A549 (cell line): ENCODE results near the gene ANO6. TPM values are rescaled to one million over a fixed set of nuclear protein-coding genes. Genes with fewer than 3 reads are reported as not detected.

Experiments used
- ATAC-seq, 2 experiments: fragments of 200-7000 bp in 1 of 2; fragments of >200 bp in 1 of 2; cut with Nextera tagmentation in 1 of 2; cut with Tn5 transposase in 1 of 2; 3 replicates each; pipeline versions ENCODE4 v1.8.0 to v1.9.1; 2018 to 2020; ENCODE audit warnings: mild to moderate bottlenecking in 1 of 2, moderate library complexity in 1 of 2
- CTCF ChIA-PET: fragments of 300-600 bp; sonication (Branson Sonifier 250); formaldehyde crosslinking; extraction: SDS; loops from one replicate; lab custom pipeline; 2021; ENCODE audit warnings: antibody characterized with exemption, inconsistent platforms; lab: Yijun Ruan, JAX
- POLR2A ChIA-PET: fragments of 350-600 bp; formaldehyde crosslinking; extraction: SDS; loops from one replicate; lab custom pipeline; 2021; ENCODE audit warnings: antibody characterized with exemption, inconsistent platforms; lab: Yijun Ruan, JAX
- DNase-seq, 2 experiments: peaks; one replicate each; pipeline versions ENCODE4 v3.0.0 to v3.0.0-alpha.2; 2011 to 2016; ENCODE audit warnings: low read depth in 1 of 2, low spot score in 1 of 2
- FAIRE-seq: peaks from 2 replicates; lab custom pipeline; 2011; peaks lifted over from hg19 to GRCh38; lab: Jason Lieb, UNC
- H3K27ac ChIP-seq, 2 experiments: fragments of >200 bp; sonication (Bioruptor Twin); formaldehyde crosslinking; 3 replicates each; pipeline ENCODE4 v1.5.1; 2016 to 2017
- H3K4me1 ChIP-seq: fragments of >200 bp; sonication (Bioruptor Twin); formaldehyde crosslinking; 3 replicates; pipeline ENCODE4 v1.6.1; 2016
- H3K4me2 ChIP-seq: fragments of >200 bp; sonication (Bioruptor Twin); formaldehyde crosslinking; 3 replicates; pipeline ENCODE4 v1.6.1; 2016
- H3K4me3 ChIP-seq: fragments of >200 bp; sonication (Bioruptor Twin); formaldehyde crosslinking; 3 replicates; pipeline ENCODE4 v1.5.1; 2016
- H3K9me3 ChIP-seq: fragments of >200 bp; sonication (Bioruptor Twin); formaldehyde crosslinking; 3 replicates; pipeline ENCODE4 v1.6.1; 2016
- ATOH8 ChIP-seq: fragments of 250-450 bp; sonication (Bioruptor Pico); IDR thresholded peaks from 2 replicates; pipeline ENCODE4 v1.5.0; 2020; ENCODE audit warnings: low read depth, mild to moderate bottlenecking, moderate library complexity
- BHLHE40 ChIP-seq: IDR thresholded peaks from 2 replicates; pipeline ENCODE4 v1.6.1; 2012; ENCODE audit warnings: low read depth, low read length, inconsistent platforms
- CBX2 ChIP-seq: fragments of 200-600 bp; sonication (generic); IDR thresholded peaks from 2 replicates; pipeline ENCODE4 v1.6.1; 2016; ENCODE audit warnings: low read depth, mild to moderate bottlenecking, borderline replicate concordance
- CEBPB ChIP-seq, 2 experiments: fragments of >200 bp in 1 of 2; sonication (Bioruptor Twin) in 1 of 2; formaldehyde crosslinking in 1 of 2; IDR thresholded peaks; 2 replicates each; pipeline ENCODE4 v1.6.1; 2012 to 2016
- CTCF ChIP-seq: fragments of >200 bp; sonication (Bioruptor Twin); formaldehyde crosslinking; IDR thresholded peaks from 3 replicates; pipeline ENCODE4 v1.5.1; 2016
- E2F6 ChIP-seq: IDR thresholded peaks from 2 replicates; pipeline ENCODE4 v1.6.1; 2012; ENCODE audit warnings: low read depth, borderline replicate concordance
- ESRRA ChIP-seq: fragments of 150-350 bp; IDR thresholded peaks from 2 replicates; pipeline ENCODE4 v1.6.1; 2014; ENCODE audit warnings: mild to moderate bottlenecking, low read length, borderline replicate concordance
- FOSL2 ChIP-seq, 2 experiments: fragments of 450-650 bp in 1 of 2; fragments of >200 bp in 1 of 2; sonication (Bioruptor Twin) in 1 of 2; formaldehyde crosslinking; IDR thresholded peaks; 2 replicates each; pipeline versions ENCODE4 v1.5.0 to v1.6.1; 2016 to 2020; ENCODE audit warnings: mild to moderate bottlenecking in 1 of 2, moderate library complexity in 1 of 2
- HDAC2 ChIP-seq: fragments of 200-600 bp; sonication (generic); IDR thresholded peaks from 2 replicates; pipeline ENCODE4 v1.6.1; 2016
- HEYL ChIP-seq: fragments of 250-450 bp; sonication (Bioruptor Pico); IDR thresholded peaks from 2 replicates; pipeline ENCODE4 v1.8.0; 2021; ENCODE audit warnings: mild to moderate bottlenecking, moderate library complexity
- HMGXB4 ChIP-seq: fragments of 250-450 bp; sonication (Bioruptor Pico); IDR thresholded peaks from 2 replicates; pipeline ENCODE4 v1.5.0; 2021; ENCODE audit warnings: mild to moderate bottlenecking, moderate library complexity, borderline replicate concordance
- HOXB5 ChIP-seq: fragments of 250-450 bp; sonication (Bioruptor Pico); IDR thresholded peaks from 2 replicates; pipeline ENCODE4 v1.5.0; 2020; ENCODE audit warnings: mild to moderate bottlenecking, moderate library complexity
- MAX ChIP-seq: IDR thresholded peaks from 2 replicates; pipeline ENCODE4 v1.6.1; 2012
- MAZ ChIP-seq: fragments of 150-350 bp; IDR thresholded peaks from 2 replicates; pipeline ENCODE4 v1.6.1; 2014; ENCODE audit warnings: antibody characterized with exemption, low read depth, low read length, borderline replicate concordance
- NPAS2 ChIP-seq: fragments of 250-450 bp; sonication (Bioruptor Pico); IDR thresholded peaks from 2 replicates; pipeline ENCODE4 v1.8.0; 2022; ENCODE audit warnings: mild to moderate bottlenecking, moderate library complexity, borderline replicate concordance
- NR3C1 ChIP-seq: fragments of >200 bp; sonication (Bioruptor Twin); formaldehyde crosslinking; IDR thresholded peaks from 3 replicates; pipeline ENCODE4 v1.6.1; 2017
- POLR2A ChIP-seq: IDR thresholded peaks from 2 replicates; pipeline ENCODE4 v1.6.1; 2012; ENCODE audit warnings: mild to moderate bottlenecking, low read length
- POLR2AphosphoS2 ChIP-seq: conservative IDR thresholded peaks from 2 replicates; pipeline ENCODE4 v1.6.1; 2012; ENCODE audit warnings: low read length, improper control_type of control experiment, inconsistent platforms
- RAD21 ChIP-seq, 2 experiments: fragments of >200 bp in 1 of 2; sonication (Bioruptor Twin) in 1 of 2; formaldehyde crosslinking in 1 of 2; IDR thresholded peaks in 1 of 2; conservative IDR thresholded peaks in 1 of 2; 2 replicates in 1 of 2; 3 replicates in 1 of 2; pipeline ENCODE4 v1.6.1; 2012 to 2018; ENCODE audit warnings: inconsistent platforms in 1 of 2
- REST ChIP-seq: fragments of 200-600 bp; sonication (generic); IDR thresholded peaks from 2 replicates; pipeline ENCODE4 v1.6.1; 2016; ENCODE audit warnings: antibody characterized with exemption, mild to moderate bottlenecking, moderate library complexity
- RFX5 ChIP-seq: fragments of 450-650 bp; IDR thresholded peaks from 2 replicates; pipeline ENCODE4 v1.7.1; 2014; ENCODE audit warnings: antibody characterized with exemption, mild to moderate bottlenecking, moderate library complexity
- SMC3 ChIP-seq: fragments of >200 bp; sonication (Bioruptor Twin); formaldehyde crosslinking; IDR thresholded peaks from 3 replicates; pipeline ENCODE4 v1.6.1; 2018; ENCODE audit warnings: inconsistent platforms
- SREBF2 ChIP-seq: fragments of 450-650 bp; IDR thresholded peaks from 2 replicates; pipeline ENCODE4 v1.6.1; 2014; ENCODE audit warnings: mild to moderate bottlenecking, moderate library complexity
- TFCP2L1 ChIP-seq: fragments of 250-450 bp; sonication (Bioruptor Pico); IDR thresholded peaks from 2 replicates; pipeline ENCODE4 v1.5.0; 2021; ENCODE audit warnings: mild to moderate bottlenecking
- TP53 ChIP-seq: fragments of 250-450 bp; sonication (Bioruptor Pico); IDR thresholded peaks from 2 replicates; pipeline ENCODE4 v1.5.0; 2021; ENCODE audit warnings: mild to moderate bottlenecking, moderate library complexity
- ZFP36 ChIP-seq: fragments of 450-650 bp; IDR thresholded peaks from 2 replicates; pipeline ENCODE4 v1.6.1; 2014; ENCODE audit warnings: borderline replicate concordance; ENCODE audit not compliant: partially characterized antibody
- ZSCAN20 ChIP-seq: fragments of 250-450 bp; sonication (Bioruptor Pico); IDR thresholded peaks from 2 replicates; pipeline ENCODE4 v1.8.0; 2022; ENCODE audit warnings: mild to moderate bottlenecking, moderate library complexity
- WGBS: methylation state at CpG from one replicate; pipeline ENCODE4 v1.1.6; 2017; ENCODE audit errors: missing lambda C conversion rate; 5-methylcytosine and 5-hydroxymethylcytosine counted together
- polyA plus RNA-seq, 4 experiments: library from polyadenylated mRNA; depleted of rRNA in 3 of 4; stranded (reverse); fragments of >200 nt; fragmentation: RNase III in 1 of 4; extraction: RNeasy Plus Mini Kit Qiagen cat#74134 plus additional on column Dnase treatment in 1 of 4; gene quantifications; 2 replicates in 3 of 4; 3 replicates in 1 of 4; pipeline ENCODE4 v1.2.3, GENCODE V29; 2011 to 2017

ANO6 gene
- polyA plus RNA-seq, 2 of the 4 experiments (the other 2 are of a cell fraction) = 41.7 to 80.0 TPM

GRCh38 chr12:45268672-45269411 lies 52.9 kb downstream of the ANO6 start:
- H3K27ac ChIP-seq = peak overlapping the region; percentile 55 to 68
- WGBS = 30% methylated on average over 5 of the region's 5 CpGs
- ChIA-PET CTCF (interaction anchor here (0.6 to 4.6 kb wide), 30 partner anchors 9 to 460 kb away, joined by 3 to 28 read pairs (median 4); partner anchors contain the start of gene ANO6), POLR2A (interaction anchor here (1.0 to 1.6 kb wide), 3 partner anchors 9 to 458 kb away, joined by 3 to 8 read pairs (median 3); partner anchors contain the start of gene ANO6)
- H3K9me3 ChIP-seq = no peaks in the 10 kb centered on the region
- FAIRE-seq (no peak), DNase-seq (peak; percentile 35 to 64), ATAC-seq (peak; percentile 63 to 71)
- peak overlapping the region; percentile 73 for H3K4me2 ChIP-seq
- H3K4me3 ChIP-seq = no peak overlapping the region
- H3K4me1 ChIP-seq = peaks cover 49% of the 10 kb centered on the region
- TF ChIP-seq HMGXB4 (CRISPR knock-in tag) (no peak), POLR2AphosphoS2 (no peak), MAZ (no peak), MAX (peak; percentile 46), ZSCAN20 (CRISPR knock-in tag) (no peak), FOSL2 (IDR thresholded peaks at IDR 0.05) (no peak), FOSL2 (CRISPR knock-in tag; IDR thresholded peaks at IDR 0.05) (peak; percentile 53), RFX5 (no peak), REST (no peak), HOXB5 (CRISPR knock-in tag) (no peak), E2F6 (no peak), CBX2 (no peak), TP53 (CRISPR knock-in tag) (no peak), CEBPB (IDR thresholded peaks at IDR 0.05) (no peak), ESRRA (no peak), ZFP36 (no peak), POLR2A (no peak), RAD21 (conservative IDR thresholded peaks at IDR 0.05 in 1 of 2, IDR thresholded peaks at IDR 0.05 in 1 of 2) (peak; percentile 69), ATOH8 (CRISPR knock-in tag) (no peak), SMC3 (peak; percentile 78), TFCP2L1 (no peak), NR3C1 (no peak), BHLHE40 (no peak), NPAS2 (CRISPR knock-in tag) (no peak), HDAC2 (no peak), SREBF2 (no peak), HEYL (CRISPR knock-in tag) (no peak), CTCF (peak; percentile 73)
